ENCODE measurements around the gene VPS41.

GRCh38 chr7:38953227-38953626 lies 44.2 kb upstream of the VPS41 start:
- TF ChIP-seq POLR2A (IDR thresholded peaks at IDR 0.05; ENCODE audit: low read depth, low read length) (no peak), POLR2AphosphoS5 (IDR thresholded peaks at IDR 0.05; ENCODE audit: low read depth, low read length) (no peak), PAX5 (IDR thresholded peaks at IDR 0.05; ENCODE audit: insufficient read depth, low read length, severe bottlenecking) (no peak), TAF1 (IDR thresholded peaks at IDR 0.05; ENCODE audit: low read depth, low read length) (no peak), SPI1 (IDR thresholded peaks at IDR 0.05; ENCODE audit: low read depth, low read length) (no peak), POU2F2 (IDR thresholded peaks at IDR 0.05; ENCODE audit: low read depth, low read length) (no peak)

All from GM12891 (cell line).